Stimulated activated CD8-positive, alpha-beta memory T cell treated with anti-CD3 and anti-CD28 coated beads, Interleukin-15, amount 100 ng/mL, for 1 hour (primary cell): ENCODE results near the gene TRIOBP.

ENCODE experiments used
- DNase-seq: peaks from one replicate; pipeline ENCODE4 v3.0.0-alpha.2; 2020; ENCODE audit warnings: low read depth

TRIOBP gene

DNA sequence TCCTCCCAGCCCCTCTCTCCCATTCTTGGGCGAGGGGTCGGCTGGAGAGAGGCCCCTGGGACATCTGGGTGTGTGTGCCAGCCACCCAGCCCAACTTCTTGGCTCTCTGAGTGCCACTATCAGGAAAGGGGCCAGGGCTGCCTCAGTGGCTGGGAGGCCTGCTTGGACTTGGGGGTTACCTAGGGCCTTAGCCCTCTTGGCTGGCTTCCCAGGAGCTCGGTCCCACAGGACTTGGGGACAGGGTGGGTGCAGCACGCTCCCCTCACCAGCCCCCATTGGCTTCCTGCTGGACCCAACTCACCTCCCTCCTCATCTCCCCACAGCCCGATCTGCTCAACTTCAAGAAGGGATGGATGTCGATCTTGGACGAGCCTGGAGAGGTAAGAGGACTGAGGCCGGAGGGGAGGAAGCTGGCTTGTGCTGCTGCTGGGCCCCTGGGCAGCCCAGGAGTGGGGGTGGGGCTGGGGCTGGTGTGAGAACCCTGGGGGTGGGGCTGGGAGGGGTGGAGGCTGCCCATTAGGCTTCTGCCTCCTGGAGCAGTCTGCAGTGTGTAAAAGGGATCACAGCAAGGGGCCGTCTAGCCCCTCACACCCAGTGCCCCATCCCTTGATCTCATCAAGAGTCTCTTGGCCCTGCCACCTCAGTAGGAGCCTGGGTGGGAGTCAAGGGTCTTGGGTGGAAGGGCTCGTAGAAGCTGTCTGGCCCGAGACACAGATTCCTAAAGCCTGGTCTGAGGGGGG lies 54.8 kb downstream of the TRIOBP start:
- DNase-seq: no peak

DNA sequence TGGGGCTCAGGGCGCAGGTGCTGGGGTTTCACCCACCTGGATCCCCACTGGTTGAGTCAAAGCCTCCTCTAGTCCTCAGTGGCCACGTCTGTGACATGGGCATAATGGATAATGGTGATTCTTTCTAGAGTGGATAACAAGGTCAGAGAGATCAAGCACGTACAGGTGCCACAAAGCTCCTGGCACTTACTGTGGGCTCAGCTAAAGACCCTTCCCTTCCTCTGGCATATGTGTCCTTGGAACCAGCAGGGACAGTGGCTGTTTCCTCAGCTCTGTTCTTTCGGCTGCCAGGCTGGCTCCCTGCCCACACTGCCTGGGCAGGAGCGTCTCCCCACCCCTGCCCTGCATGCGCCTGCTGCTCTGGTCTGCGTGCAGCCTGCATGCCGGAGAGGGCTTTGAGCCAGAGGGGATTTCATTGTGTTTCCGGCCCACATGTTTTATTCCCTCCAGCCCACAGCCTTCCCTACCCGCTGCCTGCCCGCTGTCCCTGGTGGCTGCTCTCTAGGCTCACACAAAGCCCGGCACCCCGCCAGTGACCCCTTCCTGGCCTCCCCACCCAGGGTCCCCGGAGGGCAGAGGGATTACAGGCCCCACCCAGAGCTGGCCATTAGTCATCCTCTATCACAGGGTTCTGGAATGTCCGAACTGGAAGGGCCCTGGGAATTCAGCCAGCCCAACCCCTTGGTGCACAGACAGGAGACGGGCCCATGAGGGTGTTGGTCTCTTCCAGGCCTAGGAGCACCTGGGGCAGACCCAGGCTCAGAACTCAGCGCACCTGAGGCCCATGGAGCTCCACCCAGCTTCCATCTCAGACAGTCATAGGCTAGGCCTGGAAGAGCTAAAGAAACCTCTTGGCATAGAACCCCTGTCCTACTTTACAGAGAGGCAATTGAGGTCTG lies 55.6 kb downstream of the TRIOBP start:
- no peak for DNase-seq

- no peak for DNase-seq
Measured at GRCh38 chr22:37753746-37754145, 56.9 kb downstream of the TRIOBP start.

DNA sequence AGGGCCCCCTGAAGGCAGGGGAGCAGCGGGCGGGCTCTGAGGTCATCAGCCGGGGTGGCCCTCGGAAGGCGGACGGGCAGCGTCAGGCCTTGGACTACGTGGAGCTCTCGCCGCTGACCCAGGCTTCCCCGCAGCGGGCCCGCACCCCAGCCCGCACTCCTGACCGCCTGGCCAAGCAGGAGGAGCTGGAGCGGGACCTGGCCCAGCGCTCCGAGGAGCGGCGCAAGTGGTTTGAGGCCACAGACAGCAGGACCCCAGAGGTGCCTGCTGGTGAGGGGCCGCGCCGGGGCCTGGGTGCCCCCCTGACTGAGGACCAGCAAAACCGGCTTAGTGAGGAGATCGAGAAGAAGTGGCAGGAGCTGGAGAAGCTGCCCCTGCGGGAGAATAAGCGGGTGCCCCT lies 60.8 kb downstream of the TRIOBP start:
- DNase-seq: no peak

DNA sequence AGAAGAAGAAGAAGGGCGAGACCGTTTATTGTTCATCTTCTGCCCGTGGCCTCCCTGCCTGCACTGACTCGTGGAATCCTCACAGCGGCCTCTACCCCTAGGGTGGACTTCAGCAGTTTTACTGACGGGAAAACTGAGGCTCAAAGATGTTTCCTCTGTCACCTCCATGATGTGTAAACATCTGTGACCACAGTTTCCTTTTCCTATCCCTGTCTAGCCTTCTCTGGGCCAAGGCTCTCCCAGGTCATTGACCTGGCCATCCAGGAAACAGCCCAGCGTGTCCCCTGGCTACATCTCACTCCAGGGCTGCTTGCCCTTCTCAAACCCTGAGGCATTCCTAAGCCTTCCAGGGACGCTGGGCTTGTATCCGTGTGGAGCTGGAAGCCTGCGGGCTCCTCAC lies 61.8 kb downstream of the TRIOBP start:
- DNase-seq: no peak

DNA sequence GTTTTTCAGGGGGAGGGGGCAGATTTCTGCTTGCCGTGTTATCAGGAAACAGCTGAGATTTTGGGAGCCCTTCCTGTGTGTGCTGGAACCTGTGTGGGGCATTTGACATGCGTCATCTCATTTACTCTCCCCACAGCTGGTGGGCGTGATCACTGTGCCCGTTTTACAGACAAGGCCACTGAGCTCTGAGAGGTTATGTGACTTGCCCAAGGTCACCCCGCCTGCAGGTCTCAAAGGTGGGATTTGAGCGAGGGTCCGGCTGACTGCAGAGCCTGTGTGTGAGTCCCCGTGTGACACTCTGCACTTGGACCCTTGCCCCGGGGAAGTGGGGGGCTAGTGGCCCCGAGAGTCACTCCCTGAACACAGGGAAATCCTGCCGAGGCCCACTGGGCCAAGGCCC lies 62.4 kb downstream of the TRIOBP start:
- no peak for DNase-seq

DNA sequence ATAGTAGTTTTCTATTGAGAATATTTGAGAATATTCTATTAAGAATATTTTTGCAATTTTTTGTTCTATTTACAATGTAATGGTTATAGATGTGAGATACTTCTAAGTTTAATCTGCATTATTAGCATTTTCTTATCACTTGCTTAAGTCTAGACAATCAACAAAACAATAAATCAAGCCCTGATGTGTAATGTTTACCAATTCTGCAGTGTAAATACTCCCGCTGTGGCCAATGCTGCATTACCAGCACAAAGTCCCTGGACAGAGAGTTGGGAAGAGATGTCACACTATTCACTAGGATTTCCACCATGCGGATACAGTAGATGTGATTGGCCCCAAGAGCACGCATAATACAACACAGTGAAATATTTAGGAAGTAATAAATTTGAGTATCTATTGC lies 63.3 kb downstream of the TRIOBP start:
- no peak for DNase-seq

- DNase-seq: no peak
Measured at GRCh38 chr22:37762389-37762836, 65.6 kb downstream of the TRIOBP start.

DNA sequence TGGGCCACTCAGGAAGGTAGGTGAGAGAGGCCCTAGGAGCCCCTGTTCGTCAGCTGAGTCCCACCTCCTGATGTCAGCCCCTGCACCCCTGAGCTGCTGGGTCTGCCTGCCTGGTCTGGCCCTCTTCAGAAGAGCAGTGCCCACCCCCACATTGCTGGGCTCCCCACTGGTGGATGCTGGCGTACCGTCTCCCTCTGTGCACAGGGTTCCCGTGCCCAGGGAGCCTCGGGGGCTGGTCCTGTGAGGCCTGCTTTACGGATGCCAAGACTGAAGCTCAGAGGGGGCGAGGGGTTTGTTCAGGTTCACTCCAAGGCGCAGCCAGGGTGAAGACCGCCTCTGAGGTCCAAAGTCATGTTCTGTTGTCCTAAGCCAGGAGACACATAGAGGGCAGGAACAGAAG lies 66.2 kb downstream of the TRIOBP start:
- no peak for DNase-seq

DNA sequence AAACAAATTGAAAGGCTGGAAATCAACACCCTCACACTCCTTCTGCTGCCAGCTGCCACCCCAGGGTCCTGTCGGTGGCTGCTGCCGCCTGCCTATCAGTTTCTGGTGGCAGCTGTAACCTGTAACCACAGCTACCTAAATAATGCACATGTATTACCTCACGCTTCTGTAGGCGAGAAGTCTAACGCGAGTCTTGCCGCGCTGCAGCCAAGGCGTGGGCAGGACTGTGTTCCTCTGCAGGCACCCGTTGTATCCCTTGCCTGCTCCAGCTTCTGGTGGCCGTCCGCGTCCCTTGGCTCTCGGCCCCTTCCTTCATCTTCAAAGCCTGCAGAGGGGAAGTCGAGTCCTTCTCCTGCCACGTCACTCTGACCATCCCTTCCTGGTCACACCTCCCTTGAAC lies 66.8 kb downstream of the TRIOBP start:
- DNase-seq: no peak

DNA sequence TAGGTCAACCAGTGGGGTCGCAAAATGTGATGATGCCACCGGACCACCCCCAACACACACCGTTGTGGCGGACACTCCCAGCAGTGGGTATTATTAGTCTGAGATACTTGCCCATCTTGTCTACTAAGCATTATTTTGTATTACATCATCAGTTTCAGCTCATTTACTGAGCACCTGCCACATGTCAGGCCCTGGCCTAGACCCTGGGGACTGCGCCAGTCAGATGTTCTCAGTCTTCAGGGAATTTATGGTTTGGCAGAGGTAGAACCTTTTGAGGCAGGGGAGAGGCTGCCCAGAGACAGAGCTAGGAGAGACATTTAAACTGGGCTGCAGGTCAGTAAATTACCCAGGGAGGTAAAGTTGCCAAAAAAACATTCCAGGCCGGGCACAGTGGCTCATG lies 67.8 kb downstream of the TRIOBP start:
- DNase-seq: no peak

- DNase-seq: no peak
Measured at GRCh38 chr22:37765498-37765897, 68.7 kb downstream of the TRIOBP start.

GRCh38 chr22:37765953-37766576 lies 69.2 kb downstream of the TRIOBP start:
- DNase-seq: no peak

DNA sequence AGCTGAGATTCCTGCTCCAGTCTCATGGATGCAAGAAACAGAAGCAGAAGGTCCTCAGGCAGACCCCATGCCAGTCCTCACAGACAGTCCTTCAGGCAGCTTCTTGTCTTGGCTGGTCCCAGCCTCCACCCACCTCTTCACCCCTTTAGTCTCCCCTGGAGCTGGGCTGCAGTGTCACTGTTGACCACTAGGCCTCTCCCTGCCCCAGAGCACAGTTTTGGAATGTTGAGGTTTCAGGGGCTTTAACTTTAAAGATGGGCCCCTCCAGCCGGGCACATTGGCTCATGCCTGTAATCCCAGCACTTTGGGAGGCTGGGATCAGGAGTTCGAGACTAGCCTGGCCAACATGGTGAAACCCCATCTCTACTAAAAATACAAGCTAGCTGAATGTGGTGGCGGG lies 71.4 kb downstream of the TRIOBP start:
- DNase-seq: no peak

DNA sequence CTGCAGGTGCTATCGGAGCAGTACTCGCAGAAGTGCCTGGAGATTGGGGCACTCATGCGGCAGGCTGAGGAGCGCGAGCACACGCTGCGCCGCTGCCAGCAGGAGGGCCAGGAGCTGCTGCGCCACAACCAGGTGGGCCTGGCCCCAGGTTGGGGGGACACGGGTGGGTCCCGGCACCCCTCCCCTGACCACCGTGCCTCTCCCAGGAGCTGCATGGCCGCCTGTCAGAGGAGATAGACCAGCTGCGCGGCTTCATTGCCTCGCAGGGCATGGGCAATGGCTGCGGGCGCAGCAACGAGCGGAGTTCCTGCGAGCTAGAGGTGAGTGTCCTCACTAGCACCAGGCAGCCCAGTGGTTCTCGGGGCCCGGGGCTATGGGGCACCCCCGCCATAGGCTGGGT lies 72.2 kb downstream of the TRIOBP start:
- no peak for DNase-seq

- DNase-seq: no peak
Measured at GRCh38 chr22:37771081-37771480, 74.2 kb downstream of the TRIOBP start.

DNA sequence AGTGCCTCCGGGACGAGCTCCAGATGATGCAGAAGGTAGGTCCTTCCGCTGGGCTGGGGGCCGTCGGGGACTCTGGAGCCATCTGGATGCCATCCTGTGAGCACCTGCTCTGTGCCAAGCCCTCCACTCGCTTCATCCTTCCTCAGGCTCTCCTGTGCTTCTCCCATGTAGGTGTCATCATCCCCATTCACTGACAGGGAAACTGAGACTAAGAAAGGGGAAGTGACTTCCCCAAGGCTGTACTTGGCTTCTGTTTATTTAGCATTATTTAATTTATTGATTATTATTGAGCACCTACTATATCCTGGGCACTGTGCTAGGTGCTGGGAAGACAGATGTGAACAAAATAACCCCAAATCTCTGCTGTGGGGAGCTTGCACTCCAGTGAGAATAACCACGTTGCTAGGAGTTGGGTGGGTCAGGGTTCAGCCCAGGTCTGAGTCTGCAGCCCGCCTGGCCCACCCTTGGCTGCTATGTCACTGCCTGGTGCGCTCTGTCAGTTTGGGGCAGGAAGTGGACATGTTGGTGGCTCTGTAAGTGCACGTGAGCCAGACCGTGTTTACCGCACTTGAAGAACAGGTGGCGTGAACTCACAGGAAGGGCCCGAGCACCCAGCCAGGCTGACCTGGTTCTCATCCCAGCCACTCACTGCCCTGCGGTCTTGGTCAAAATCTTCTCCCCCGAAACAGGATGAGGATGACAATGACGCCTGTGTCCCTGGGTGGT lies 75.0 kb downstream of the TRIOBP start:
- no peak for DNase-seq

GRCh38 chr22:37774728-37775127 lies 77.9 kb downstream of the TRIOBP start:
- DNase-seq: no peak

DNA sequence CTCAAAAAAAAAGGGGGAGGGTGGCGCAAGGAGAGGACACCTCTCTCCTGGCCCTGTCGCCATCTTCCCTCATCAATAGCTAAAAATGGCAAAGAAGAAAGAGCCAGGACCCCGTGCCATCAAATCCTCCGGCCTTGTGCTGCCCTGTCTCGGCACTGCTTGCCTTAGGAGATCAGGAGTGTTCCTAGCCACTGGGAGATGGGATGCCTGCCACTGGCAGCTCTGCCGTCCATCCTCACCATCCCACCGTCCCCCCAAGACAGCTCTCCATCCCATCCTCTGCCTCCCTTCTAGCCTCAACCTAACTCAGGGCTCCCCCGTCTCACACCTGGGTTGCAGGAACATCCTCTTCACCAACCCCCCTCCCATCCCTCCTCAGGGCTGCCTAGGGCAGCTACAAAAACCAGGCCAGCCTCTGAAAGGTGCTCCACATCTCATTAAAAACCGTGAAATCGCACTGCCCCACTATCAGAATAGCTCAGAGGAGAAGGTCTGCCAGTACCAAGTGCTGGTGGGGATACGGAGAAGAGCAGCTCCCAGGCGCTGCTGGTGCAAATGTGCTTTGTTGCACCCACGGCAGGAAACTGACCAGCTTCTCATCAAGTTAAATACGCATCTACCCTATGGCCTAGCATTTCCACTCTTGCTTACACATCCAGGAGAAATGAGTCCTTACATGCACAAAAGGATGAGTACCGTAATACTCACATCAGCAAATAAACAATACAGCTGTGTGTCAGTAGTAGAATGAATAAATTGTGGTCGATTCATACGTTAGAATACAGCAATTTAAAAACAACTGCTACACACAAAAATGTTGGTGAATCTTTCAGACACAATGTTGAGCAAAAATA lies 79.2 kb downstream of the TRIOBP start:
- DNase-seq: no peak

GRCh38 chr22:37776639-37777005 lies 79.8 kb downstream of the TRIOBP start:
- DNase-seq: no peak

DNA sequence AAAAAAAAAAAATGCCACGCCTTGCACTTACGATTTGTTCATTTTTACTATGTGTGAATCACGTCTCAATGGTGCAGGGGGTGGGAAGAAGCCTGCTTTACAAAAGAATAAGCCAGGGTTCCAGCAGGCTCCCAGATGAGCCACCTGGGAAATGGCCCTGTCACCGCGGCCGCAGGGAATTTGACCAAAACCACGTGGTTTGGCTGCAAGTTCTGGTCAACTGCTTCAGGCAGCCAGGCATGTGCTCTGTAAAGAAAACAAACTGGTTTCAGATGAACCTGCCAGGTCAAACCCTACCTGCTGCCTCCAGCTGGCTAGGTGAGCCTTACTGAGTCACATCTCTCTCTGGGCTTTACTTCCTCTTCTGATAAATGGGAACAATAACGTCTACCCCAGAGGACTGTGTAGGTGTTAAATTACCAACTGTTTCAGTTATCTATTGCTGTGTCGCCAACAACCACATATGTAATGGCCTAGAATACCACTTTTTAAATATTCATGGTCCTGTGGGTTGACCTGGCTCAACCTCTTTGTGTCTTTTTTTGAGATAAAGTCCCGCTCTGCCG lies 80.4 kb downstream of the TRIOBP start:
- no peak for DNase-seq
